Measurements from ENCODE around the gene PGA5.

Gene PGA5

DNA sequence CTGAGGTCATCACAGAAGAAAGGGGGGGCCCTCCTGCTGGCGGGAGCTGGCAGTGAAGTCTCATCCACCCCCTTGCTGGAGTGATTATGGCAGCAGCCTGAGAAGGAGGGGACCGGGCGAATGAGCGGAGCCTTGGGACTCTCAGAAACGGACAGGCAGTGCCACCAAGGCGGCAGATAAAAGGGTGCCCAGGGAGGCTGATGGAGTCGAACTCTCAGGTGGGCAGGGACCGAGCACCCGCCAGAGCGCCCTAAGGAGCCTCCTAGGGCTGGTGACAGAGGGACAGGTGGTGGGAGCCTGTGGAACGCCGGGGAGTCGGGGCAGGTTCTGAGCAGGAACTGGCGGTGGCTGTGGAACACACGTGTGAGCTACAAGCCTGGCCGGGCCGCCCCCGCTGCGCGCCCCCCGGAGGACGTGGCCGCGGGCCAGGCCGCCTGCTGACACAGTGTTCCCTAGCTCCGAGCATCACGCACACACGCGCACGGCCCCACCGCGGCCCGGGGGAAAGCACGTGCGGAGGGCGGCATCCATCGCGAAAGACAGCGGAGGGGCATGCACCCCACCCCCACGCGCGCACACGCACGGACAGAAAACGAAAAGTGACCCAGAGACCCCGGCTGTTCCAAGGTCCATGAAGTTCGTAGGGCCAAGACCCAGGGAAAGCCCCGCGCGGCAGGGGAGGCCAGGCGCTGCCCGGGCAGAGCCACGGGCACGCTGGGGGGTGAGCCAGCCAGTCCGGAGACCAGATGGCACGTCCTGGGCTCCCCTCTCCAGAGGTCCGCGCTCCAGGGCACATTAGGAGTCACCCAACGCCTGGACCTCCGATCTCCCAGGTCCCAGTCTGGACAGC is 53.1 kb downstream of the PGA5 start:
- in situ Hi-C loops (cut with MboI; ENCODE audit: low sequenced_read_pairs) = no loop called here

DNA sequence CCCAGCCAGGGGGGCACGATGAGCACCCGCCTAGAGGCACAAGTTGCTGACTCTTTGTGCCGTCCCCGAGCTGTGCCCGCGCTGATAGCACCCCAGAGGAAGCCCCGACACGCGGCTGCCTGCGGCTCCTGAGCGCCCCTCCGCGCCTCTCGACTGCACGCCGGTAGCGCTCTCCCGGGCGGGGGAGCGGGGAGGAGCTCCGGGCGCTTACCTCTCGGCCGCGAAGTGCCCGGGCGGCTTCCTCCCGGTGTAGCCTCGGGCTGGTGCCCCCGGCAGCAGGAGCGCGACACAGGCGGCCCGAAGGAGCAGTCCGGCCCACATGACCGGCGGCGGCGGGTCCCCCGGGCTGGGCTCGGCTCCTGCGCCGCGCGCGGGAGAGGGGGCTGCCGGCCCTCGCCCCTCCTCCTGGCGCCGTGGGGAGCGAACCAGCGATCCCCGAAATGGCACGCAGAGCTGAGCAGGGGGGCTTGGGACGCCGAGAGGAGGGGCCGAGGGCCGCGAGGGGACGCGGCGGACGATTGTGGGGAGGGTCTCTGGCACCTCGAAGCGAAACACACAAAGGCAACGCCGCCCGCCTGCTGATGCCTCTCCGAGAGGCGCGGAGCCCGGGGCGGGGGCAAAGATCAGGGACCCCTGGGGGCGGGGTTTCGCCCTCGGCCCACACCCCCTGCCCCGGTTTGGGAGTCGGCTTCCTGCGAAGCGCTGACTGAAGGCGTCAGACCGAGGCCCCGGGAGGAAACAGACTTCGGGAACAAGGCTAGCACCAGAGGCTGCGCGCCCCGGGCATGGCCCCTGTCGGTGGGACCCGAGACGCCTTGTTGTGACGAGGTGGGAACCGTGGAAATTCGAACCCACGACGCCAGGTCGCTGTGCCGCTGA is 54.0 kb downstream of the PGA5 start, which contains the start of gene VWCE:
TSS of gene VWCE (minus strand) at position 600 of the 879 bp plus-strand sequence. CDS start at position 321, 279 bp downstream.
- in situ Hi-C loops (cut with MboI; ENCODE audit: low sequenced_read_pairs) = no loop called here

DNA sequence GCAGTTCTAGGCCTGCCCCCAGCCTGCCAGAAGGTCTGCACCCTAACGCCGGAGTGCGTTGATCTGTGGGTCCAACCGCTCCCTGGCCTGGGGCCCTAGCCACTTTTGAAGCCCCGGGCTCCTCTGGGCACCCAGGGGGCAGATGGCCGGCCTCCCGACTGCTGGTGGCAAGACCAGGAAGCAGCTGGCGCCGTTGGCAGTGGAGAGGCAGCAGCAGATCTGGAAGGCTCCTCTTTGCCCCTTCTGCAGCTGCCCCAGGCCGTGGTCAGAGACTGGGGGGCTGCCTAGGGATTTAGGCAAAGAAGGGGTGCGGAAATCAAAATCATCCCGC is 54.6 kb downstream of the PGA5 start:
- in situ Hi-C loops (cut with MboI; ENCODE audit: low sequenced_read_pairs) = no loop called here

DNA sequence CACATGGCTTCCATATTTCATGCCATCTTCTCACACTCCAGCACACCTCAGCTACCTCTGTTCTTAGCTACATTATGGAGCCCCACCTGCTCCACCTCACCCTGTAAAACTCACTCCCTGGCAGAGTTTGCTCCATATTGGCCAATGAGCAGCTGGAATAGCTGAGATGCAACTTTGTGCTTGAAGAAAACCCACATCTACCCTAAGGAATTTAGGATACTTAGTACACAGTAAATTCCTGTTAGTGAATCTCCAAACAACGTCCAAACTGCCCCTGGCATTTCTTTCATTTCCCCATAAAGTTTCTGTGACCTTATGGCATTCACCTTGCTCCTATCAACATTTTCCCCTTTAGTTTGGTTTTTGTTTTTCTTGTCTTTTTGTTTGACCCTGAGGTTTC is 56.4 kb downstream of the PGA5 start:
- in situ Hi-C loops (cut with MboI; ENCODE audit: low sequenced_read_pairs) = no loop called here

DNA sequence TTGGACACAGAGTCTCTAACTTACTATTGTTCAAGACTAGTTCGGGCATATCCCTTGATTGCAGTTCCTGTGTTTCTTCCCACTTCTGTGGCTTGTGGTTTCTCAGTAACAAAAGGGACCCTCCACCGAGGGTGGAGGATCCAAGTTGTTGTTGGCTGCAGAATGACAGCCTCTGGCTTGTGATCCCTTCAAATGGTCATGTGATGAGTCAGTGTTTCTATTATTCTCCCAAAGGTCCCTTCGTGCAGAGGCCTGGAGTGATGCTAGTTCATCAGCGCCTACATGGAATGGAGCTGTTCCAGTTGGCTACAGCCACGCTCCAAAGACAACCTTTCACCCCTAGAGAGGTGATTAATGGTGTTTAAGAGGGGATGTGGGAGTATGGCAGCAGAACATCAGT is 56.8 kb downstream of the PGA5 start:
- in situ Hi-C loops (cut with MboI; ENCODE audit: low sequenced_read_pairs) = no loop called here

DNA sequence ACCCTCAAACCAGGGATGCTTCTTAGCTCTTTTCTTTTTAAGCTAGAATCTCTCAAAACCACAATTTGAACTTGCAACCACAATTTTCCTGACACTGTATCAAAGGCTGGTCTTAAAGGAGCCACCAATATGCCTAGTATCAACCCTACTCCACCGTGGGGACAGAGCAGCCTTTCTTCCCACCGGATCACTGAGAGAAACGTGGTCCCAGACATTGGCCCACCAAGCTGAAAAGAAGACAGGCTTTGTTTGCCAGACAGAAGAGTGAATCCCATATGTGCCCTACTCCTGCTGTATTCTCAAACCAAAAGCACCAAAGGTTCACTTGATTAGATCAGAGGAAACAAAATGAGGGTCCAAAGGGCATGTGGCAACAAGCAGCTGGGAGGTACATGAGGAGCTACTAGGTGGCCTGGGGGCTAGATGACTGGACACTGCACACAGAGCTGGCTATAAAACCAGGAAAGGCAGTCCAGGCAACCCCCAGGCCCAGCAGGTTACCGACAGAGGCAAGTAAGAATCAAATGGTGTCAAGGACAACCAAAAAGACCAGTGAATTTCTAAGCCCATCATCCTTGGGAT is 57.8 kb downstream of the PGA5 start:
- in situ Hi-C loops (cut with MboI; ENCODE audit: low sequenced_read_pairs) = no loop called here

All from HL-60/S4 treated with phorbol 12-myristate 13-acetate at 8.2 ng/mL for 4 days and 3 days (cell line).